ENCODE measurements around the gene POLDIP2. TPM values are rescaled to one million over a fixed set of nuclear protein-coding genes. Genes with fewer than 3 reads are reported as not detected.

POLDIP2 gene
- total and polyA plus RNA-seq, 9 of the 15 experiments (the other 6 are each of a cell fraction or from before 2014, with no cell fraction given), result 22.0 to 137 (median 104) TPM

DNA sequence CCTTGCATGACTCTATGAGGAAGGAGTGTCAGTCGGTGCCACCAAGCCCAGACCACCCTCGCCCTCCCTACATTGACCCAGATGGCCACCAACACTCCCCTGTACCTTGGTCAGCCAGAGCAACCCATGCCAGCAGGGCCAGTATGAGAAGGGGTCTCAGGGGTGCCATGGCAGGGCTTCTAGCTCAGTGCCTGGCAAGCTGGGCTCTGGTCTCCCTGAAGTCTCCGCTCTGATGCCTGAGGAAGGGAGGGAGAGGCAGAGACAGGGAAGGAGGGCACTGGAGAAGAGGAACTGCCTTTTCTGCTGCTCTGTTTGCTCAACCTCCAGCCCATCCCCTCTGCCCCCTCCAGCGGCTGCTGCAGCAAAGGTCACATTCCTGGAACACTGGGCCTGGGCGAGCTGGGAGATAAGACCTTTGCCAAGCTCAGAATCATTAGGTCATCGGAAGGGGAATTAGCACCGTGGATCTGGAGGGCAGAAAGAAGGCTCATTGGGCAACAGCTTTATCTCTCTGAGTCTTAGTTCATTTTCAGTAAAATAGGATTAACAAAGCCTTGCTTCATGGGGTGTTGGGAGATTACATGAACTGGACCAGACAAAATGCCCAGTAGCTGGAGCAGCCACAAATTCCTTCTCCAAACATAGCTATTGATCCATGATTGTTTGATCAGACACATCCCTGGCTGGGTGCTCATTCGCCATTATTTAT lies 12.9 kb upstream of the POLDIP2 start, which contains the start of gene VTN:
Gene VTN, minus strand, starts transcription at position 273 of the 709 bp plus-strand sequence. Its CDS starts 104 bp downstream, at position 169.
- Histone ChIP-seq H2AFZ (ENCODE audit: low read depth, low read length) (peak within 1 kb of the TSS; percentile 11; the same call in 1 of the 2 replicates), H3K27ac (ENCODE audit: extremely low read depth, low read depth, low read length) (no peak within 1 kb of the TSS), H3K9ac (ENCODE audit: insufficient read depth in 1 of 2, low read depth in 2 of 2, low read length in 2 of 2) (peak within 1 kb of the TSS in 1 of 2 experiments; percentile 81; a peak in 2 of 4 replicates), H4K20me1 (replicated peaks; ENCODE audit: control insufficient read depth, insufficient read depth, low read length) (peaks cover 14% of the 10 kb centered on the region), H3K4me2 (ENCODE audit: insufficient read depth, low read length) (peak within 1 kb of the TSS; percentile 4), H3K9me3 (replicated peaks; ENCODE audit: control insufficient read depth, insufficient read depth, low read depth, low read length) (no peaks in the 10 kb centered on the region), H3K79me2 (ENCODE audit: control insufficient read depth, insufficient read depth, low read length) (no peaks in the 10 kb centered on the region), H3K4me1 (replicated peaks in 1 of 2; ENCODE audit: control insufficient read depth in 2 of 2, insufficient read depth in 2 of 2, low read length in 2 of 2) (peaks cover 16 to 38% of the 10 kb centered on the region in 2 experiments), H3K36me3 (ENCODE audit: control insufficient read depth, insufficient read depth, low read length) (no peaks in the 10 kb centered on the region), H3K9me1 (ENCODE audit: control insufficient read depth, insufficient read depth, low read length) (peaks cover 5% of the 10 kb centered on the region), H3K27me3 (ENCODE audit: control insufficient read depth in 2 of 2, insufficient read depth in 2 of 2, low read length in 2 of 2) (peaks cover 0 to 4% of the 10 kb centered on the region in 2 experiments; a peak in 1 of 5 replicates), H3K4me3 (peak within 1 kb of the TSS; percentile 29; the same call in 1 of the 2 replicates)
- ChIA-PET CTCF (ENCODE audit: low intra/inter-chr PET ratio) (no interaction called here), POLR2A (interaction anchor here (0.5 to 3.4 kb wide), 6 partner anchors 9 to 410 kb away, joined by 3 to 31 read pairs (median 4); partner anchors contain the start of genes POLDIP2 and TNFAIP1)
- in situ Hi-C loops (cut with MboI) (no loop called here), intact Hi-C loops (cut with micrococcal nuclease) (no loop called here)
- peak; percentile 64 to 81 (median 68) for DNase-seq (ENCODE audit: extremely low read depth in 1 of 4, low spot score in 3 of 4)
- no TSS peak for BruUV-seq (replicated peaks)
- ATAC-seq, result peak; percentile 34
- WGBS (ENCODE audit: insufficient coverage, low coverage, missing lambda C conversion rate), result 13% methylated on average over 8 of the region's 8 CpGs
- FAIRE-seq, result peak; percentile 96
- TF ChIP-seq ZNF766 (CRISPR knock-in tag; conservative IDR thresholded peaks at IDR 0.05) (no peak), TAL1 (IDR thresholded peaks at IDR 0.05) (0 out of 2 replicates have a peak, but pooled peaks have one; percentile 20), BCL6 (CRISPR knock-in tag; IDR thresholded peaks at IDR 0.05) (no peak), EZH2 (IDR thresholded peaks at IDR 0.05; ENCODE audit: borderline replicate concordance, low read depth, low read length) (no peak), CBFA2T3 (IDR thresholded peaks at IDR 0.05) (peak; percentile 71), BCOR (IDR thresholded peaks at IDR 0.05) (no peak), ZNF696 (CRISPR knock-in tag; conservative IDR thresholded peaks at IDR 0.05) (no peak), PCBP1 (IDR thresholded peaks at IDR 0.05; ENCODE audit: low read depth, low read length, poor library complexity, severe bottlenecking) (no peak), ZNF324 (CRISPR knock-in tag; IDR thresholded peaks at IDR 0.05) (no peak), FOXP1 (CRISPR knock-in tag; IDR thresholded peaks at IDR 0.05) (no peak), NR3C1 (CRISPR knock-in tag; IDR thresholded peaks at IDR 0.05) (no peak), ATF7 (IDR thresholded peaks at IDR 0.05) (peak; percentile 78)
- TF ChIP-seq, protein P1, sequence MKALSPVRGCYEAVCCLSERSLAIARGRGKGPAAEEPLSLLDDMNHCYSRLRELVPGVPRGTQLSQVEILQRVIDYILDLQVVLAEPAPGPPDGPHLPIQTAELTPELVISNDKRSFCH (CRISPR knock-in tag; IDR thresholded peaks at IDR 0.05), result no peak
- TF ChIP-seq, protein P1 (tag; IDR thresholded peaks at IDR 0.05), result peak; percentile 95
- TF ChIP-seq, protein P2, sequence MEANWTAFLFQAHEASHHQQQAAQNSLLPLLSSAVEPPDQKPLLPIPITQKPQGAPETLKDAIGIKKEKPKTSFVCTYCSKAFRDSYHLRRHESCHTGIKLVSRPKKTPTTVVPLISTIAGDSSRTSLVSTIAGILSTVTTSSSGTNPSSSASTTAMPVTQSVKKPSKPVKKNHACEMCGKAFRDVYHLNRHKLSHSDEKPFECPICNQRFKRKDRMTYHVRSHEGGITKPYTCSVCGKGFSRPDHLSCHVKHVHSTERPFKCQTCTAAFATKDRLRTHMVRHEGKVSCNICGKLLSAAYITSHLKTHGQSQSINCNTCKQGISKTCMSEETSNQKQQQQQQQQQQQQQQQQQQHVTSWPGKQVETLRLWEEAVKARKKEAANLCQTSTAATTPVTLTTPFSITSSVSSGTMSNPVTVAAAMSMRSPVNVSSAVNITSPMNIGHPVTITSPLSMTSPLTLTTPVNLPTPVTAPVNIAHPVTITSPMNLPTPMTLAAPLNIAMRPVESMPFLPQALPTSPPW (CRISPR knock-in tag; IDR thresholded peaks at IDR 0.05), result peak; percentile 54
- TF ChIP-seq, protein P3, sequence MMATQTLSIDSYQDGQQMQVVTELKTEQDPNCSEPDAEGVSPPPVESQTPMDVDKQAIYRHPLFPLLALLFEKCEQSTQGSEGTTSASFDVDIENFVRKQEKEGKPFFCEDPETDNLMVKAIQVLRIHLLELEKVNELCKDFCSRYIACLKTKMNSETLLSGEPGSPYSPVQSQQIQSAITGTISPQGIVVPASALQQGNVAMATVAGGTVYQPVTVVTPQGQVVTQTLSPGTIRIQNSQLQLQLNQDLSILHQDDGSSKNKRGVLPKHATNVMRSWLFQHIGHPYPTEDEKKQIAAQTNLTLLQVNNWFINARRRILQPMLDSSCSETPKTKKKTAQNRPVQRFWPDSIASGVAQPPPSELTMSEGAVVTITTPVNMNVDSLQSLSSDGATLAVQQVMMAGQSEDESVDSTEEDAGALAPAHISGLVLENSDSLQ (IDR thresholded peaks at IDR 0.05), result no peak
- TF ChIP-seq, protein P4, sequence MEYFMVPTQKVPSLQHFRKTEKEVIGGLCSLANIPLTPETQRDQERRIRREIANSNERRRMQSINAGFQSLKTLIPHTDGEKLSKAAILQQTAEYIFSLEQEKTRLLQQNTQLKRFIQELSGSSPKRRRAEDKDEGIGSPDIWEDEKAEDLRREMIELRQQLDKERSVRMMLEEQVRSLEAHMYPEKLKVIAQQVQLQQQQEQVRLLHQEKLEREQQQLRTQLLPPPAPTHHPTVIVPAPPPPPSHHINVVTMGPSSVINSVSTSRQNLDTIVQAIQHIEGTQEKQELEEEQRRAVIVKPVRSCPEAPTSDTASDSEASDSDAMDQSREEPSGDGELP (CRISPR knock-in tag; IDR thresholded peaks at IDR 0.05; ENCODE audit: borderline replicate concordance), result no peak
- TF ChIP-seq, protein P5, sequence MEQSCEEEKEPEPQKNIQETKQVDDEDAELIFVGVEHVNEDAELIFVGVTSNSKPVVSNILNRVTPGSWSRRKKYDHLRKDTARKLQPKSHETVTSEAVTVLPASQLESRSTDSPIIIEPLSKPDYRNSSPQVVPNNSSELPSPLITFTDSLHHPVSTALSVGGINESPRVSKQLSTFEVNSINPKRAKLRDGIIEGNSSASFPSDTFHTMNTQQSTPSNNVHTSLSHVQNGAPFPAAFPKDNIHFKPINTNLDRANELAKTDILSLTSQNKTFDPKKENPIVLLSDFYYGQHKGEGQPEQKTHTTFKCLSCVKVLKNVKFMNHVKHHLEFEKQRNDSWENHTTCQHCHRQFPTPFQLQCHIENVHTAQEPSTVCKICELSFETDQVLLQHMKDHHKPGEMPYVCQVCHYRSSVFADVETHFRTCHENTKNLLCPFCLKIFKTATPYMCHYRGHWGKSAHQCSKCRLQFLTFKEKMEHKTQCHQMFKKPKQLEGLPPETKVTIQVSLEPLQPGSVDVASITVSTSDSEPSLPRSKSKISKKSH (CRISPR knock-in tag; IDR thresholded peaks at IDR 0.05), result no peak

Measured in K562 (cell line).